Measurements from ENCODE around the gene DNAJC25.

GRCh38 chr9:111627260-111627963, 3.7 kb upstream of the DNAJC25 start:
- TF ChIP-seq CTCF (IDR thresholded peaks at IDR 0.05; ENCODE audit: low read depth, low read length) (no peak), POLR2A (IDR thresholded peaks at IDR 0.05; ENCODE audit: extremely low read depth, insufficient read length) (no peak), MAX (IDR thresholded peaks at IDR 0.05; ENCODE audit: low read depth, low read length) (no peak)
